GM19468 (cell line): ENCODE data around the gene NDST3.

Source experiments
- ATAC-seq: cut with Tn5 transposase; IDR thresholded peaks from one replicate; pipeline ENCODE4 v1.9.1; 2021; ENCODE audit warnings: mild to moderate bottlenecking, moderate library complexity, moderate number of reproducible peaks; ENCODE audit not compliant: unreplicated experiment; ENCODE audit errors: extremely low read depth

NDST3 gene

DNA sequence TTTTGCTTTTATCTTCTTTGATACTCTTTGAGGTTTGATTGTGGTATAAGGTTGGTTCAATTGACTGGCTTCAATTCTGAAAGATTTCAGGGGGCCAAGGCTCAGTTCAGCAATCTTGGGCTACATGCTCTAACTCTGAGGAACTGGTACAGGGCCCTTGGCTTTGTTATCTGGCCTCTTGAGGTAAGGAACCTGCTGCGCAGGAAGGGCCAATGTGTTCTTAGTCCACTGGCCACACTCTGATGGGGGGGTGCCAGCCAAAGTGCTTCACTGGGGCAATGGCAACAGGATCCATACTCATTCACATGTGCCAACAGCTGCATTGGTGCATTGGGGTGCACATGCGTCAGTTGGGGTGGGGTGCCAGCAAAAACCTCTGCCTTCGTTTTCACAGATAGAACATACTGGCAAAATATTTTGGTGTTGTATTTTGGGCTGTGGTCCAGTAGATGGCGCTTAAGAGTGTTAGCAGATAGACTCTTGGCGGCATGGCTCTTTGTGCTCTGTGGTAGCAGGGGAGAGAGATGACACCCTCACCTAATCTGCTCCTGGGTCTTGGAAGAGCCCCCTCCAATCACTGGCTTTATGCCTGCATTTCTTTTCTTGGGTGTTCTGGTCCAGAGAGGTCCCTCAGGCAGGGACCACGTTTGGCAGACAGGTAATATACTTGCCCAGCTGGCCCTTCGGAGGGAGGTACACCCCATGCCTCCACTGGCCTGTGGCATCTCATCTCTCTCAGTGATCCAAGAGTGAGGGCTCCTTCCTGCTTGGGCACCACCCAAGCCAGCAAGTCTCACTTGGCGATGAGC is 42.9 kb downstream of the NDST3 start:
- ATAC-seq, result no peak

DNA sequence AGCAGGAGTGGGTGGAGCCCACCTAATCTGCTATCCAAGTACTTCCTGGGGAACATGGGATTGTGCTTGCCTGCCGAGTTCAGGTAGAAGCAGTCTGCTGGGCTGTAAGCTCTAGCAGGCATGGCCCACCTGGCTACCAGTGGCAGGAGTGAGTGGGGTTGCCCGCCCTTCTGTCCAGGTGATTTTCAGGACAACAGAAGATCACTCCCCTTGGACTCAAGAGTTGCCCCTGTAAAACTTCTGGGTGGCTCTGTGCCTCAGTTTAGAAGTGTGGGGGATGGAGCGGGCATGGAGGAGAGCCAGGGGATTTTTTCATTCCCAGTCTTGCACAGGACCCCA is 43.5 kb downstream of the NDST3 start:
- ATAC-seq, result no peak

- ATAC-seq, result no peak
Measured at GRCh38 chr4:118081434-118081833, 47.1 kb downstream of the NDST3 start.

- no peak for ATAC-seq
Measured at GRCh38 chr4:118082182-118082581, 47.9 kb downstream of the NDST3 start.

DNA sequence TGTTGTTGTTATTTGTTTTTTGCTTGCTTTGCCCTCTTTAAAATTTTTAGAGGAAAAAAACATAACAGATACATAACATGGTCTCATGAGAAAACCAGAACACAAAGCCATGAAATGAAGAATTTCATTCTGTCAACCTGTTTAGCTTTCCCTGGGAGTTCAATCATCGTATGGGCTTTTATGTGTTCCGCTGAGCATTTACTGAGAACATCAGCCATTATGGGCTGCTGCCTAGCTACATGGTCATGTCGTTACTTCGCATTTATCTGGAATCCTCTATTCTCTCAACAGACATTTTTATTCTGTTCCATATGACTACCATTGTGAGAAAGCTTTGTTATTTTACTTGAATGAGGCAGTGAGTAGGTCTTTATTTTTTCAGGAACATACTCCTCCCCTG is 51.4 kb downstream of the NDST3 start:
- ATAC-seq, result no peak

- ATAC-seq, result no peak
Measured at GRCh38 chr4:118086344-118086743, 52.1 kb downstream of the NDST3 start.

DNA sequence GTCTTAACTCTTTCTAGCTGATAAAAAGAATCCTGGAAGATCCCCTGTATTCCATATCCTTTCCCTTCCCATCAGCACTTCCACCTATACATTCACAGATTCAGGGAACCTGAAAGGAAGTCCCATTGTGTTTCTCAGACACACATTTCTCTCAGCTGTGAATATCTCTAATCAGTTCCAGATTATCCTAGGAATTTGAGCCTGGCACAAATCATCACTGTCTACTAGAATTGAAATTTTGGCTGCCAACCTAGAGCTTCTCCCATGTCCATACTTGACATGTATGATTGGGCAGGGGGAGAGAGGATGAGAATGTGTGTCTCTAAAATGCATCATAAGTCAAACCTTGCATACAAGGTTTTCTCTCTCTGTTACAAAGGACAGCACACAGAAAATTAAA is 53.1 kb downstream of the NDST3 start:
- ATAC-seq, result no peak

DNA sequence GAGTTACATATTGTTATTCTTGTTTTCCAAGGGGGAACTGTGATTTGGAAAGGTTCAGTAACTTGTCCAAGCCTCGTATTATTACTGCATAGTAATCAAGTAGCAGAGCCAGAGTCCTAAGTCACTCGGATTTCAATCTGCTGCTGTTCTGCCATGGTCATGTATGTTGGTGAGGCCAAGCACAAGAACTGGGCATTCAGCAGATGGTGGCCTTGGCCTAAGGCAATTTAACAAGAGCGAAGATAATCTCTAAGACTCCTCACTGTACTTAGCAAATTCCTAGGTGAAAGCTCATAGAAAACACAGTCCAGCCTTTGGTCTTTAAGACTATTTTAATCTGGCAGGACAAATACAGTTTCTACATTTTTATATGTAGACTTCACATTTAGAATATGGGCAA is 64.8 kb downstream of the NDST3 start:
- ATAC-seq, result no peak

- ATAC-seq, result no peak
Measured at GRCh38 chr4:118102195-118102594, 67.9 kb downstream of the NDST3 start.

DNA sequence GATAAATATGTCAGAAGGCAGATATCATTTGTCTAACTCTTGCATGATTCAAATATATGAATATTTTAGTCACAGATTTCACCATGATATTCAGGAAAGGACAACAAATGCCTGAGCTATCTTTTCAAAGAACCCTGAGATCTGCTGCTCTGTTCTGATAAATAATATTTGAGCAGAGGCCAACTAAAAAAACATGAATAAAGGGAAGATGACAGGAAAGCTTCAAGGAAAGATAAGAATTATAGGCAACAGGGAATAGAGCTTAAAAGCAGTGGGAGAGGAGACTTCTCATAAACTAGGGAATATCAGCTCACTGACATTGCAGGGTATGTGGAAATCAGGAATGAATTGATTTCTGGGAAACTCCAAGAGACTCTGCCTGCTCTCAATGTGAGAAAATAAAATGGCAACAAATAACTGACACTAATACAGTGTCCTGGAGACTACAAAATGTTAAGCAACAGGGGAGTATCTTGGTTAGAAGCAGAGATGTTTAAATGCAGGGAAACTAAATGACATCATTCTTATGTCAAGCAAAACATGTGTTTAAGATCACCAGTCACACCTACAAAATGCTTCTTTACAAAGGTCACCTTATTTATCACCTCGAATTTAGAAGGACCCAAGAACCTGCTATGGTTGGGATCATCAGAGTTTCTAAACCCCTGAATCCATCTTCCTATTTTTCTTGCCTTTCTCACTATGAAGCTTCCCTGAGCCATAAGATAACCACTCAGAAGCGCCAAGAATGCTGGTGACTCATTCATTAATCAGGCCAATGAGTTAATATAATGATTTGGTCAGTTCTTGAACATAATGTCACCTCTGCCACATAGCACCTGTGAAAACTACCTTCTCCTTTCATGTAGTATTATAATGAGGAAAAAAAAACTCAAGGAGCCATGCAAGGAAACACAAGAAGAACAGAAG is 78.1 kb downstream of the NDST3 start:
- no peak for ATAC-seq

- ATAC-seq, result no peak
Measured at GRCh38 chr4:118113220-118113619, 78.9 kb downstream of the NDST3 start.

GRCh38 chr4:118114720-118115119 is 80.4 kb downstream of the NDST3 start:
- ATAC-seq, result no peak

GRCh38 chr4:118120120-118120760 is 86.0 kb downstream of the NDST3 start:
- no peak for ATAC-seq

DNA sequence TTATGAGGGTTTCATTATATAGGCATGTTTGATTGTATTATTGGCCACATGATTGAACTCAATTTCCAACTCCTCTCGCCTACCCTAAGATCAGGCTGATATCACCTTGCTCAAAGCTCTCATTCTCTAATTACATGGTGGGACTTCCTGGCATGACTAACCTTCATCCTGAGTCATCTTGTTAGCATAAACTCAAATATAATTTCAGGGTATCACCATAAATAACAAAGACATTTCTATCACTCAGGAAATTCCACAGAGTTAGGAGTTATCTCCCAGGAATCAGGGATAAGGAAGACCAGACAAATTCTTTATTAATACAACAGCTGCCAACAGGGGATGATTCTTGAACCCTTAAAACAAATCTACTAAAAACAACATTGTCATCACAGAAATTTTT is 90.7 kb downstream of the NDST3 start:
- ATAC-seq, result no peak

DNA sequence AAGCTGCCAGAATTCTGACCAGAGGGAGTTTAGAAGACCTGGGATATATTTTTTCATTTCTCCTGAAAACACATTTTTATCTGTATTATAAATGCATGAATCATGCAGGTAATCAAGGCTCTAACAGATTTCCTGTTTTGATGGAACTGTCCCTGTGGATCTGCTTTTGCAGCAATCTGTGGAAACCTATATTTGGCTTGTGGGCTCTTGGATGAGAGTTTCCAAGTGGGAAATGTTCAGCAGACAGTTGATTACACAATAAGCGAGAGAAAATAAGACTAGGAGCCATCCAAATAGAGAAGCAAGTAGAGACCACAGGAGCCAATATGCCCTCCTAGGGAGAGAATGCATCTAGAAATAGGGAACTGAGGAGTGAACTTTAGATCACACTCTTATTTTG is 105.0 kb downstream of the NDST3 start:
- ATAC-seq, result no peak

GRCh38 chr4:118141240-118141639 is 107.0 kb downstream of the NDST3 start:
- ATAC-seq, result no peak

- no peak for ATAC-seq
Measured at GRCh38 chr4:118154649-118155048, 120.4 kb downstream of the NDST3 start.

DNA sequence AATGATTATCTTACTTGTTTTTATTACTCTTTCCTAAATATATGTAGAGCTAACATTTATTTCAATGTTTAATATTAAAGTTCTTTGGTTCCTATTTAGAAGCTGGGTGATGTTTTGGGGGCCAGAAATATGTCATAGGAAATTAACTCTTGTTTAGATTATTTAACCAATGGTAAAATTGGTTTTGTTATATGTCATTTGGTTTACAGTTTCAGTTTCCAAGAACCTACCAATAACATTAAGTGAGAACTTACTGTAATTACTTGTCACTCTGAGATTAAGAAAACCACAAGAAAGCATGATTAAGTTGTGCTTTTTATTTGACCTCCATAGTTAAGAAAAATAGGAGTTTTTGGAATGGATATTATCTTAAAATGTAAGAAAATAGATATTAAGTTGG is 121.2 kb downstream of the NDST3 start:
- no peak for ATAC-seq

DNA sequence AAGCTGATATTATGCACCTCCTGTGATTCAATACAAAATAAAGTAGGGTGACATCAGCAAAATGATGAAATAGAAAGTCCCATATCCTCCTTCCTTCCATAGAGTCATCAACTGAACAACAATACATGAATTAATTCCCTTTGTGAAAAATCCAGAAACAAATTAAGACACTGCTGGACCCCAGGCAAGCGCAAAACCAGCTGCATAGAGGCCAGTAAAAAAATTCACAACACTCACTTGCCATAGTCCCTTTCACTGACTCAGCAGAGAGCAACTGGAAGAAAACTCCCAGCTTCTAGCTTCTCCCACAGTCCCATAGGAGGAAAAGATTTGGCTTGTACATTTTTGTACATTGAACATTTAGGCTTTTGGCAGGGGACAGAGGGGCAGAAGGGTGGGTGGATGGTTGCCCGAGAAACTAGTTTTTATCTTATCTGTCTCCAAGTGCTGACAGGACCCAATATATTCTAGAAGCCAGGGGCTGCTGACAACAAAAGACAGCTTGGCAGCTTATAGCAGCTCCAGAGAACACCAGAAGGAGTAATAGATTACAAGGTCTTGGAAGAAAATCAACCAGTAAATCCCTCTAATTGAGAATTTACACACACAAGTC is 124.6 kb downstream of the NDST3 start:
- ATAC-seq, result no peak

DNA sequence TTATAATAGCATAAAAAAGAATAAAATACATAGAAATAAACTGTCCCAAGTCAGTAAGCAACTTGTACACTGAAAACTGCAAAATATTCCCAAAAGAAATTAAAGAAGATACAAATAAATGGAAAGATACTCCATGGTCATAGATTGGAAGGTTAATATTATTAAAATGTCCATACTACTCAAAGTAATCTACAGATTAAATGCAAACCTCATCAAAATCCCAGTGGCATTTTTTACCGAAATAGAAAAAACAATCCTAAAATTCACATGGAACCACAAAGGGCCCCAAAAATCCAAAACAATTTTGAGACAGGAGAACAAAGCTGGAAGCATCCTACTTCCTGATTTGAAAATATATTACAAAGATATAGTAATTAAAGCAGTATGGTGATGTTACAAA is 133.0 kb downstream of the NDST3 start:
- ATAC-seq, result no peak

- ATAC-seq, result no peak
Measured at GRCh38 chr4:118171381-118171780, 137.1 kb downstream of the NDST3 start.
